Measurements from ENCODE around the gene XPR1.

XPR1 gene

DNA sequence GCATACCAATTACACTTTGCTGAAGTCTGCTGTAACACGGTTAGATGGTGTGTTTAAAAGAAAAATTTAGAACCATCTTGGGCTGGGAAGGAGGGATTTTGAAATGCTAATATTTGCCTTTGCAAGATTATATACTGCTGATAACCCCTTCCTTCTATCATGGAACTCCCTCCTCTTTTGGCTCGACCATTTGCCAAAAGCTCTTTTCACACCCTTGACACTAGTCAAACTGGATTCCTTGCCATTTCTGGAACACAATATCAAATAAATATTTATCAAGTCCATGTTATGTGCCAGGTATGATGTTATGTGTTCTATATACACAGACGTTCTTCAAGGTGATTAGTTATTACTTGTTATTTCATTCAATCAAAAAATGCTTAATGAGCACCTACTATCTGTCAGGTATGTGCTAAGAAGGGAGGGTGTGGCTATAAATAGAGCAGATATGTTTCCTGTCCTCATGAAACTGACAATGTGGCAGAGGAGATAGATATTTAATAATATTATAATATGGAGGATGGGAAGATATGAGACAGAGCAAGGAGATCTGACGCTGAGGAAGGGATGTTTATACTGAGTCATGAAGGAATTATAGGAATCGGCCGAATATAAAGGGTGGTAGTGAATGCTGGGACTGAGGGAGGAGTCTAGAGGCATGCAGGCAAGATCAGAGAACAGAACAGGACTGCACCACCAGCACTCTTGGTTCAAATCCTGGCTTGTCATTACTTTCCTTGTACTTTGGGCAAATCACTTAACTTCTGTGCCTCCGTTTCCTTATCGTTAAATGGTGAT lies 16.1 kb upstream of the XPR1 start:
- DNase-seq = no peak

DNA sequence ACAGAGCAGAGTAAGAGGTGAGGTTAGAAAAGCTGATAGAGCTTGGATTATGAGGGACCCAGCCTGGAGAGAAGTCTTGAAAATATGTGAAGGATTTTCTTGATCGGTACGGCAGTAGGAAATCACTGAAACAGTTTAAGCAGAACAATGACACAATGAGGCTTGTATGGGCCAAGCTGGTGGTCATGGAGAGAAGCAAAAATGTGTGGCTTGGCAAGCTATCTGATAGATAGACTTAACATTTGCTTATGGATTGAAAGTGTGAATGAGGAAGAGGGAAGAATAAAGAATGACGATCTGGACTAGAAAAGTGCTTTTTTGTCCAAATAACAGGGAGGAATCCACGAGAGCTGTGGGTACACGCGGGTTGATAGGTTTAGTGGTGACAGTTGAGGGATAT lies 15.4 kb upstream of the XPR1 start:
- no peak for DNase-seq

DNA sequence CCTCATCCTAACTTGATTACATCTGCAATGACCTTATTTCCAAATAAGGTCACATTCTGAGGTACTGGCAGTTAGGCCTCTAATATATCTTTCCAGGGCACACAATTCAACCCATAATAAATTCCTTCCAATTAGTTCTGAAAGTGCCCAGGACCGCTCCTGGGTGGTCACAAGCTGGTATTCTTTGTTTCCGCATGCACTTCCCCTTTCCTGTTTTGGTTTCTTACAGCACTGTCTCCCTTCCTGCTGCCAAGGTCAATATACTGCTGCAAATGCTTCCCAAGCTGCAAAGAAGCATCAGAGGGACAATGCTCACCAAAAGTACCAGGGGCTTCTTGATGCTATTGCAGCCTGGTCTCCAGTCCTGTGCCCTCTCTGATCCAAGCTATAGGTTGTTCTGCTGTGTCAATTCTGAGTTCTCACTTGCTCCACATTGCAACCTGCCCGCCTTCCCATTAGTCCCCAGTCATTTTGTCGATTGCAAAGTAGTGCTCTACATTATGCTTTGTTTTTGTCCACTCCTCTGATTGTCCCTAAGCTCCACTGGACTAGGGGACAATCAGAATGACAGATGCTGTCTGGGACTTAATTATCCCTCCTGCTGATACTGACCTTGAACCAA lies 13.9 kb upstream of the XPR1 start:
- DNase-seq = no peak

DNA sequence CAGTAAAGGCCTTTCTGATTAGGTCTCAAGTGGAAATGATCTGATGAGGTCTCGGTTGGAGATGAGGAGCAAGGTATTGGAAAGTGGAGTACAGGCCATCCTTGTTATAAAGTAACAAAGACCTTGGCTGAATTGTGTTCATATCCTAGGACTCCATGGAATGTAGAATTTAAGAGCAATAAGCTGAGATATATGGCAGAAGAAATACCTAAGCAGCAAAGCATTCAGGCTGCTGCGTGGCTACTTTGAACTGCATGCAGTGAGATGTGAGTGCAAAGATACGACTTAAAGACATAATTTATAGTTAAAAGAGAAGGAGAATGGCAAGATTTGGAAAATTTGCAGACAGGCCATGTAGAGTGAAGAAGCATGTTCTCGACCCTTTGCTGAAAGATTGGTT lies 11.2 kb upstream of the XPR1 start:
- DNase-seq = no peak

DNA sequence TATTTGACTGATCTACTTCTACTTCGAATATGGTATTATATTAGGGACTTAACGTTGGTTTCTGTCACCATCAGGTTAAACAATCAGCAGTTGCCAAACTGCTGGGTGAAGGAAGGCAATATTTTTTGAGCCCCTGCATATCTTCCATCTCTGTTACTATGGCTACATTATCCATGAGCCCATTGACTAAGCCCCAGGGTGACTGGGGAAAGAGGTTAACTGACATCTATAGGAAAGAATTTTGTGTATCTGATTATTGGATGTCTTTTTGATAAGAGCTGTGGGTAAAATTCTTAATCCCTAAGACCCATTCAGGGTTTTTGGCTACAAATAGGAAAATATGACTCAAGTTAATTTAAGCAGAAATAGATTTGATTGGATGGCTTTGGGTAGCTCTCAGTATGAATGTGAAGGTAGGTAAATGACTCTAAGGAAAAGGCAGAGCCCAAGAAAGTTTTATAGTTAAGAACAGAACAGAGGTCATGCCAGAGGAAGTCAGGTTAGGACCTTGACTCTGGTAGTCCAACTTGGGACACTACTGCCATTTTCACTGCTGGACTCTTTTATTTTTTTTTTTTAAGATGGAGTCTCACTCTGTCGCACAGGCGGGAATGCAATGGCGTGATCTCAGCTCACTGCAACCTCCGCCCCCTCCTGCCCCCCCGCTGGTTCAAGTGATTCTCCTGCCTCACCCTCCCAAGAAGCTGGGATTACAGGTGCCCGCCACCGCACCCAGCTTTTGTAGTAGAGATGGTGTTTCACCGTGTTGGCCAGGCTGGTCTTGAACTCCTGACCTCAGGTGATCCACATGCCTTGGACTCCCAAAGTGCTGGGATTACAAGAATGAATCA lies 8.9 kb upstream of the XPR1 start:
- no peak for DNase-seq

DNA sequence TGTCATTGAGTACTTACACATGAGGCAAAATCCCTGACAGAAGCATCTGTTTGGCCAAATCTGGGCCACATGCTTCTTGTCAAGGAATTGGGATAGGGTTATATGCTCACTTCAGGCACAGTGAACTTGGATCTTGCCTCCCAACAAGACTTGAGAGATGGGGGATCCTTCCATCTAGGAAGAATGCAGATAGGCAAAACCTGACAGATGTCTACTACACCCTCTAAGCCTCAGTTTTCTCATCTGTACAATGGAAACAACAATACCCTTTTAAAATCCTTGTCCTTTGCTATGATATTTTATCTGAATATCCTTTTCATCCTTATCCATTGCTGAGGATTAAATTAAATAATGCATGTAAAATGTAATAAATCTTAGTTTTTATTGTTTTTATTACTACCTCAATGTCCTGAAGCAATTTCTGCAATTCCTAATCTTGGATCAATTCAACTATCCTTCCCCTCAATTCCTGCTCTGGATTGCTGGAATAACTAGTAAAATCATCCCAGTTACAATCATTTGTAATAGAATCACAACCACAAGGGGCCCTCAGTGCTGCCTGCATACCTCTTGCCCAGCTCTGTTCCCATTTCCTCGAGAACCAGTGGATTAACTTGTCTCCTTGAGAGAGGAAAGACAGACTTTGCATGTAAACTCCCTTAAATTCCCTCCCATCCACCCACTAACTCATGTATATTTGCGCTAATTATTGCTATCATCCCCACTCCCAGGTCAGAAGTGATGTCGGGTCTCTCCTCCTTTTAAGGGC lies 8.1 kb upstream of the XPR1 start:
- DNase-seq = peak; percentile 24

DNA sequence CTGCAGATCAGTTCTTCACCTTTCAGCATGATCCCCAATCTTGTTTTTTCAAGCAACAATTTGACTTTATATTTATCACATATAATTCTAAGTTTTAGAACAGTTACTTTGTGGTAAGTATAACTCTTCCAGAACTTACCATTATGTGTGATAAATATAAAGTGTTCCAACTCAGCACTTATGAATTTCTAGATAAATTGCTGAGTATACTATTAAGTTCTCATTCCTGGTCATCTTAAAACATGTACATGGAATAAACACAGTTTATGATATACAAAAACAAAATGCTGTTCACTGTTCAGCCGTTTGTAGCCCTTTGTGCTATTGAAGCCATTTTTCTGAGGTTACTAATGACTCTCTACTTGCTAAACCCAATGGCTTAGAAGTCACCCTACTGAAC lies 5.1 kb upstream of the XPR1 start:
- DNase-seq = no peak

DNA sequence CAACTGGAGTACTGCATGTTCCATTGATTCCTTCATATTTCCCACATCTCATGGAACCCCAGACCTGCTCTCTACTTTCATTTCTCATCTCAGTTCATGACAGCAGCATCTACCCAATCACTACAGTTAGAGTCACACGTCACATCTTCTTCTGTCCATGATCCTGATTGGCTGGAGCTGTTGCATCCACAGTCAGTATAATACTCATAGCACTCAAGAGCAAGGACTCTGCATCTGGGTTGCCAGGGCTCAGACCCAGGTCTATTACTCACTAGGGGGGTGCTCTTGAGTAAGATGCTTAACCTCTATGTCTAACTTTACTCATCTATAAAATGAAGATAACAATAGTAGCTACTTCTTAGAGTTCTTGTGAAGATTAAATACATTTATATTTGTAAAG lies 4.4 kb upstream of the XPR1 start:
- DNase-seq = no peak

DNA sequence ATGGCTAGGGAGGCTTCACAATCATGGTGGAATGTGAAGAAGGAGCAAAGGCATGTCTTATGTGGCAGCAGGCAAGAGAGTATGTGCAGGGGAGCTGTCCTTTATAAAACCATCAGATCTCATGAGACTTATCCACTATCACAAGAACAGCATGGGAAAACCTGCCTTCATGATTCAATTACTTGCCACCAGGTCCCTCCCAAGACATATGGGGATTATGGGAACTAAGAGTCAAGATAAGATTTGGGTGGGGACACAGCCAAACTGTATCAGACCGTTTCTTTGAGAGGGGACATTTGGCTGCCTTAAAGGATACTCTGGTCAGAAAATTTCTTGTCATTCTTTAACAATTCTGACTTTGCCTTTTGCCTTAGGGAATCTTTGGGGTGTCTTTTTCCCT lies 3.2 kb upstream of the XPR1 start:
- DNase-seq = no peak

DNA sequence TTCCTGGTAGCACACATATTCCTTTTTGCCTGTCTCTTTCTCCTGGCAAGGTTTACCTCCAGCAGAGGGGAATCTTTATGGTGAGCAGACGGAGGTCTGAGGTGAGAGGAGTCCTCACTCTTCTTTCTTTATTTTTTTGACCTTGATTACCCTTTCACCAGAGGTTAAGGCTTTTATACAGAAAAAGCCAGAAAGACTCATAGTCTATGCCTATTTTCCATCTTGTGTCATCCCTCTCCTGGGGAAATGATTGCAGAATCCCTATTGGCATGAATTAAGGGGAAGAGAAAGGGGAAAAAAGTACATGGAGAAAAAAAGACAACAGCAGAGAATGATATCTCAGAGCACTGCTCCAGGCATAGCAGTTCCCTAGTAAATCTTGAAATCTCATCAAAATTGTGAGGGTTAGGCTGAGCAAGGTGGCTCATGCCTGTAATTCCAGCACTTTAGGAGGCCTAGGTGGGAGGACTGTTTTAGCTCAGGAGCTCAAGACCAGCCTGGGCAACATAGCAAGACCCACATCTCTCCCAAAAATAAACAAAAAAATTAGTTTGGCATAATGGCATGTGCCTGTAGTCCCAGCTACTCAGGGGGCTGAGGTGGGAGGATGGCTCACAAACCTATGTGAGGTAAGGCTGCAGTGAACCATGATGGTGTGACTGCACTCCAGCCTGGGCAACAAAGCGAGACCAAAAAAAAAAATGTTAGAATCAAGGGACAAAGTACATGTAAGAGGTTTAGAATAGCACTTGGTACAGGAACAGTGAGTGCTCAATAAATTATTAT lies 1.2 kb upstream of the XPR1 start:
- DNase-seq = no peak

DNA sequence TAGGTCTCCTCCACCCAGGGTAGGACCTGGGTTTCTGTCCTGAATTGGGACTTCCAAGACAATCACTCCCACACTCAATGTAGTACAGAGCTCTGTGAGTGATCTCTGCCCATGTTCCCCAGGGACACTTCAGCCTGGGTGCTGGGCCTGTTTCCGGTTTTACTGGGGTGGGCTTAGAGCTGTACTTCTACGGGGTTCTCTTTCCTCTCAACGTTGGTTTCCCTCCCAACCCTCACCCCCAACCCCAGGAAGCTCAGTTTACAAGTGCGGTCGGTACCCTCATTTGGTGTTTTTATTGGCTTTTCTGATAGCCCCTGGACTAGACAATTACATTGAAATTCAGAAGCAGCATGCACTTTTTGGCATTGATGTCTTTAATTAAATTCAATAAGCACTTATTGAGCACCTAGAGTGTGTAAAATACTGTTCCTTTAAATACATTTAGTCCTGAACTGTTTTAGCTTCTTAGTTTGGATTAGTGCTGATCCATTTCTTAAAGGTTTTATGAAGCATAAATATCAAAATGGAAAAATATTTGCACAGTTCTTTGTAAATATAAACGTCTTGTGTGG lies 542 bp upstream of the XPR1 start:
- no peak for DNase-seq

DNA sequence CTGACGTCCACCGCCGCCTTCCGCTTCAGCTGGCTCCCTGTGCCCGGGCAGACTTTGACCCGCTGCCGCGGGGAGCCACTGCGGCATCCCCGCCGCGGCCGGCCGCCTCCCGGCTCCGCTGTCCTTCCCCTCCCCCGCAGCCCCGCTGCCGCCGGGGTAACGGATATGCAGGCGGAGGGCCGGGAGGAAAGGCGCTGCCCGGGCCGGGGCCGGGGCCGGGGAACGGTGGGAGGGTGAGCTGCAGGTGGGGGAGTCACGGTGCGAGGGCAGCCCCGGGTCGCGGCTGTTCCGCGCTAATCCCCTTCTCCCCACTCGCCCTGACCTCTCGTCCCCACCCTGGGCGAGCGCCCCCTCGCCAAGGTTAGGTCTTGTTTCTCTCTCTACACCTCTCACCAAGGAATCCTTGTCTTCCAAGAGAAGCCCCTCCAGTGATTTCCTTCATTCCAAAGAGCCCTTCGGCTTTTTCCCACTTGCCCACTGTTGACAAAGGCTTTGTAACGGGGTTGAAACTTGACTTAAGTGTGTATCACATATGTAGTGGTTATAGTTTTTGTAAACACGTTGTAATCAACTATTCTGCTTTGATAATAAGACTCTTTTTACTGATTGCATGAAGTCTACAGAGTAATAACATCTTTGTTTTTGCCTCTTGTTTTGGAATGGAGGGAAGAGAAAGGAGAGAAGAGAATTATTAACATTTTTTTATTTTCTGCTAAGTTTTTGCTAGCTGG lies 669 bp downstream of the XPR1 start:
- DNase-seq = no peak

DNA sequence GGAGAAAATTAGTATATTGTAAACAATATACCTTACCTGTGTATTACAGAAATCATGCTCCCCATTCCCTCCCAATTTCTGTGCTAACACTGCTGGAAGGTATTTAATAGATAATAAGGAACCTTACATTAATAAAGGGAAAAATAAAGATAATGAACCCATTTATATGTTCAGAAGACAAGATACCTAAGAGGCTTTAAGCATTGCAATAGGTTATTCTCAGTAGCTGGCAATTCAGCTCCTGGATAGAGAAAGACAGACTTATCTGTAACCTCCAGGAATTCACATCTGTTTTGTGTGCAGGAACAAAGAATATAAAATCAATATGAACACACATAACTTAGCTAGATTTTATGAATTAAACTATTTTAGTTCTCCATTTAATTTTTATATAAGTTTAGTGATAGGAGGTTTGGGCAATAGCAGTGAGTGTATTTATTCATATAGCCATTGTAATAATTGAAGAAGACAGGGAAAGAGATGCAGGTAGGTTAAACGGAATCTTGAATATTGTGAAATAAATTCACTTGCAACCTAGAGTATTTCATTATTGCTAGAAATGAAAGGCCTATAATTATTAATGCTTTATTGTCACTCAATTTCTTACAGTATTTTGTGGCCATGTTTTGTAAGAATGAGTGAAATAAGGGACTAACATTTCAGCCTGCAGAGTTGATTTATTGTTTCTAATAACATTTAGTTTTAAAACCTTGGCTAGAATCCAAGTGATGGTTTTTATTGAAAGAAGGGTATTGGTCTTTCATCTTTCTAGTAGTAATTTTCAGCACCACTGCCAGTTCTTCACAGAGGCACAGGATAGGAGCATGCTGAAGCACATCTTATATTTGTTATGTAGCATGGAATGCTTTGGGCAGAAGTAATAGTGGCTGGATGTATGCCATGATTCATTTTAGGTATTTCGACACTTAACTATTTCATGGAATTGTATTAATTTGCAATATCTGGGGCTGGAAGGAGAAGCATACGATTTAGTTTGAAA lies 1.5 kb downstream of the XPR1 start:
- DNase-seq = peak; percentile 34

DNA sequence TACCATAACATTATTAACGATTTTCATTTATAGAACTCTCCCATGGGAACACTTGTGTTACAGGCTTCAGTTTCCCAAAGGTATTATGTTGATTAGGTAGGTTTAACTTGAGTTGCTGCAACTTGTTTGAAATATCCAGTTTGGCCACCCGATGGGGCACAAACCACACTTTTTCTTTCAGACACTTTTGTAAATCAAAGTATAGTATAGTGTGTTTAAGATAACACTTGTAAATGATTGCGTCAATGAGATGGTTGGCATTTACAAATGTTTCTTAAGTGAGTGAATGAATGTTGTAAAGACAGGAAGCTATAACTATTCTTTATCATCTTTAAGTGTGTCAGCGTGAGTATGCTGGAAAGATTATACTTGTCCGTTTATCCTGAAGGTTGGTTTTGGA lies 4.3 kb downstream of the XPR1 start:
- no peak for DNase-seq

DNA sequence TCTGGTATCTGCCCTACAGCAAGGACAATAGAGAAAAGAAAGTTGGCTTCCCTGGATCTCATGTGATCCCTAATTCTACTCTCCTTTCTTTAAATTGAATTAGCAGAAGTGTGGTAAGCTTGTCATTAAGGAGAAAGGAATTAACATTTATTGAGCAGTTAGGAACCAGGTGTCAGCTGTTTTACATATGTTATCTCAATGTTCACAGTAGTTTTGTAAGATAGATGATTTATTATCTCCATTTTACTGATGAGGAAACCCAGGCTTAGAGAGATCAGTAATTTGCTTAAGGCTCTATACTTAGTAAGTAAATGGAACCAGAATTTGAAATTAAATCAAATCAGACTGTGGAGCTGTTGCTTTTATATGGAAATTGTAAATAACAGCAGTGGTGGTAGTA lies 8.0 kb downstream of the XPR1 start:
- DNase-seq = no peak

DNA sequence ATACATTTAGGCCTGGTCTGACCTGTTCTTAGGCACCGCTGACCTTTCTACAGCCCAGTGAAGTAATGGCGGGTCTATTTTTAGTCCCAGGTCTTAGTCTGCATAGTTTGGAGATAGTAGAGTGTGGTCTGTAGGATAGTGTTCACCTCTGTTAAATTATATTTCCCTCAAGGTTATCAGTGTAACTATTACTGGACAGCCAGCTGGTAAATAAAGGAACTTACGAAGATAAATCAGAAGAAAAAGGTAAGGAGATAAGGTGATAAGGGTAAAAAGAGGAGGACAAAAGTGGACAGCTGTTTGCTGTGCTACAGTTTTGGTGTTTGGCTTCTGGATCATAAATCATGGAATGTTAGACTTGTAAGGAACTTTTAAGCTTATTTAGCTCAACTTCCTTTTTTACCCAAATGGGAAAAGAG lies 8.7 kb downstream of the XPR1 start:
- DNase-seq = no peak

DNA sequence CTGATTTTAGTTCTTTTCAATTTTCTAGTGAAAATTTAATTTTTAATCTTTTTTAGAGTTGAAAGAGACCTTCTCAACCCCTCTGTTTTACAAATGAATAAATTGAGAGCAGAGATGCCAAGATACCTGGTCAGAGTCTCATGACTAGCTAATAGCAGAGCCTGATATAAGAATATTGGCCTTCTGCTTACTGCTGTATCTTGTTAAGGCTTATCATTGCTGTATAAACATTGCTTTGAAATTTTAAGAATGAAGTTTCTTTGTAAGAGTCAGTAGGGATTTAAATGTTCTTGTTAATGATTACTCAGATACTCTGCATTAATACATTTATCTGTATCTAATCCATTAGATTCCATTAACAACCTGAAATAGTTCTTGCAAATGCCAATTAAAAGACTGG lies 9.8 kb downstream of the XPR1 start:
- no peak for DNase-seq

DNA sequence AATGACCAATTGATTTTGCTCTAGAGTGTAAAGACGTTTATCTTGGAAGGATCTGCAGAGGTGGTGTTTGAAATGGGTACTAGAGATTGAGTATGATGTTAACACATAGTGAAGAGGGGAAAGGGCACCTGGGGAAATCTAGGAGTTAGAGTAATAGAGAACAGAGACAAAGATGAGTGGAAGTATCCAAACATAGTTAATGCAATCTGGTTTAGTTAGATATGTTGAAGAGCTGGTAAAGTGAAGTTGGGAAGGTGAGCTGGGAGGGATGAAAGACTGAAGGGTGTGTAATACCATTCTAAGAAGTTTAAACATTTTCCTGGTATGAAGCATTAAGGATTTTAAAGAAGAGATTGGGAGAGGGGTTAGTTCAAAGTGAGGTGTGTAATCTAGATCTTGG lies 11.0 kb downstream of the XPR1 start:
- no peak for DNase-seq

DNA sequence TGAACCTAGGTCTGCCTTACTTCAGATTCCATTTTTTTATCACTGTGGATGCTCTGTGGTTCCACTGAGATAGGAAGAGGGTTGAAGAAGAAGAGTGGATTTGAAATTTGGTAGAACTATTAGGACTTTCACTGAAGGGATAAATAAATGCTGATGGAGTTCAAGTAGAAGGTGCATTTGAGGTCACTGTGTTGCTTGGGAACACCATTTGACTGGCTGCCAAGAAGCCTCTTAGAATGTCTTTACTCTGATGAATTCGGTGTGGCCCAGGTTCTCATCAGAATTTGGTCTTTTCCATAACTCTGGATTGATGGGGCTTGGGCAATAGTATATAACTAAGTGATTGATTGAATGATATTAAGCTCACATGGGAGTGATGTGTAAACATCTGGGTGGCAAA lies 11.9 kb downstream of the XPR1 start:
- DNase-seq = peak; percentile 10

Data from EL (cell line).